GM12878 (cell line): ENCODE results near the gene CD180. TPM values are rescaled to one million over a fixed set of nuclear protein-coding genes. Genes with fewer than 3 reads are reported as not detected.

Experiments used
- ATAC-seq: fragments of 200-7000 bp; cut with Tn5 transposase; 3 replicates; pipeline ENCODE4 v1.9.1; 2020; ENCODE audit warnings: mild to moderate bottlenecking, moderate library complexity
- BruUV-seq: library from RNA; stranded (reverse); fragments of 400-500 nt; replicated peaks from 2 replicates; lab custom pipeline; 2021; lab: Mats Ljungman, UMichigan
- CTCF ChIA-PET: fragments of 300-600 bp; sonication (Branson Sonifier 250); formaldehyde crosslinking; extraction: SDS; loops from one replicate; lab custom pipeline; 2021; ENCODE audit warnings: inconsistent platforms; lab: Yijun Ruan, JAX
- POLR2A ChIA-PET: fragments of 350-600 bp; formaldehyde crosslinking; extraction: SDS; loops from one replicate; lab custom pipeline; 2021; ENCODE audit warnings: inconsistent platforms; lab: Charles Lee
- RAD21 ChIA-PET: fragments of 300-600 bp; sonication (Branson Sonifier 250); formaldehyde crosslinking; loops from one replicate; lab custom pipeline; 2023; ENCODE audit warnings: antibody characterized with exemption; ENCODE audit not compliant: unreplicated experiment; lab: Charles Lee
- SMC1A ChIA-PET: fragments of 300-600 bp; sonication (Branson Sonifier 250); formaldehyde crosslinking; loops from one replicate; lab custom pipeline; 2023; ENCODE audit not compliant: unreplicated experiment, uncharacterized antibody; lab: Charles Lee
- DNase-seq: peaks from one replicate; pipeline ENCODE4 v3.0.0-alpha.2; 2011; ENCODE audit warnings: low read depth, low spot score
- FAIRE-seq: peaks from 3 replicates; lab custom pipeline; 2011; peaks lifted over from hg19 to GRCh38; lab: Jason Lieb, UNC
- H2AFZ ChIP-seq: 2 replicates; pipeline ENCODE4 v1.6.0; 2011; ENCODE audit warnings: low read depth, low read length, control low read depth; ENCODE audit not compliant: control insufficient read depth
- H3K27ac ChIP-seq: 2 replicates; pipeline ENCODE4 v1.5.1; 2011; ENCODE audit warnings: control low read depth; ENCODE audit not compliant: control insufficient read depth, insufficient read depth
- H3K27me3 ChIP-seq, 2 experiments: replicated peaks in 1 of 2; 2 replicates each; pipeline versions ENCODE4 v1.6.0 to v1.6.1; 2011; ENCODE audit warnings: low read length in 1 of 2; ENCODE audit not compliant: control insufficient read depth in 2 of 2, insufficient read depth in 2 of 2
- H3K36me3 ChIP-seq, 2 experiments: 2 replicates each; pipeline ENCODE4 v1.5.1; 2011; ENCODE audit warnings: low read length in 1 of 2; ENCODE audit not compliant: control insufficient read depth in 2 of 2, insufficient read depth in 2 of 2
- H3K4me1 ChIP-seq: 2 replicates; pipeline ENCODE4 v1.6.1; 2011; ENCODE audit warnings: mild to moderate bottlenecking, low read length, moderate library complexity, mixed read lengths; ENCODE audit not compliant: control insufficient read depth, insufficient read depth
- H3K4me2 ChIP-seq: 2 replicates; pipeline ENCODE4 v1.6.0; 2011; ENCODE audit warnings: control low read depth; ENCODE audit not compliant: control insufficient read depth, insufficient read depth
- H3K4me3 ChIP-seq: fragments of 200-600 bp; sonication (generic); 2 replicates; pipeline ENCODE4 v1.5.1; 2016
- H3K79me2 ChIP-seq: 2 replicates; pipeline ENCODE4 v1.6.0; 2011; ENCODE audit warnings: low read length; ENCODE audit not compliant: control insufficient read depth, insufficient read depth
- H3K9ac ChIP-seq: 2 replicates; pipeline ENCODE4 v1.8.0; 2011; ENCODE audit warnings: low read length, control low read depth, mixed read lengths; ENCODE audit not compliant: control insufficient read depth, insufficient read depth
- H3K9me3 ChIP-seq: replicated peaks from 3 replicates; pipeline ENCODE4 v1.5.1; 2011; ENCODE audit warnings: mild to moderate bottlenecking, low read length; ENCODE audit not compliant: control insufficient read depth, insufficient read depth
- H4K20me1 ChIP-seq: 2 replicates; pipeline ENCODE4 v1.6.0; 2011; ENCODE audit not compliant: control insufficient read depth, insufficient read depth
- CREM ChIP-seq: IDR thresholded peaks from 2 replicates; pipeline ENCODE4 v1.6.1; 2014; ENCODE audit warnings: antibody characterized with exemption, low read depth
- GABPA ChIP-seq: IDR thresholded peaks from 2 replicates; pipeline ENCODE4 v1.6.1; 2014; ENCODE audit warnings: antibody characterized with exemption, low read depth, mild to moderate bottlenecking, inconsistent platforms
- IRF4 ChIP-seq: IDR thresholded peaks from 2 replicates; pipeline ENCODE4 v1.6.1; 2011; ENCODE audit warnings: low read depth, low read length
- MXI1 ChIP-seq: fragments of 150-350 bp; IDR thresholded peaks from 2 replicates; pipeline ENCODE4 v1.6.1; 2011; ENCODE audit warnings: low read depth, mild to moderate bottlenecking, inconsistent platforms, low read length, improper control_type of control experiment
- SMC3 ChIP-seq: IDR thresholded peaks from 2 replicates; pipeline ENCODE4 v1.6.1; 2011; ENCODE audit warnings: low read length, improper control_type of control experiment, borderline replicate concordance
- SP1 ChIP-seq: IDR thresholded peaks from one replicate; pipeline ENCODE4 v1.6.1; 2011; ENCODE audit warnings: low read depth, low read length
- STAT1 ChIP-seq: fragments of 450-650 bp; conservative IDR thresholded peaks from 2 replicates; pipeline ENCODE4 v1.6.1; 2014; ENCODE audit warnings: antibody characterized with exemption, mild to moderate bottlenecking
- SUPT20H ChIP-seq: IDR thresholded peaks from 2 replicates; pipeline ENCODE4 v1.6.1; 2011; ENCODE audit warnings: low read depth, mild to moderate bottlenecking, low read length, moderate library complexity, borderline replicate concordance; ENCODE audit not compliant: control insufficient read depth
- WGBS: methylation state at CpG from one replicate; pipeline ENCODE4 v1.1.6; 2016; ENCODE audit warnings: low lambda C conversion rate; ENCODE audit not compliant: insufficient replicate concordance, insufficient coverage; ENCODE audit errors: missing lambda C conversion rate; 5-methylcytosine and 5-hydroxymethylcytosine counted together
- in situ Hi-C: fragments of 300-500 bp; cut with MboI; formaldehyde crosslinking; loops from 9 replicates; pipeline ENCODE4 v1.14.3; 2018; ENCODE audit warnings: mixed read lengths
- intact Hi-C: fragments of 100-400 bp; cut with micrococcal nuclease; formaldehyde crosslinking; loops from one replicate; pipeline ENCODE4 v1.14.2; 2022; ENCODE audit not compliant: unreplicated experiment
- polyA plus RNA-seq, 11 experiments: library from polyadenylated mRNA; depleted of rRNA in 4 of 11; unstranded in 6 of 11; stranded (reverse) in 5 of 11; fragments of >200 nt; fragmentation: Nextera tagmentation in 4 of 11; fragmentation: Illumina TruSeq in 1 of 11; extraction: Ambion mirVana in 4 of 11; extraction: Trizol in 1 of 11; gene quantifications; 1 replicate in 1 of 11; 2 replicates in 10 of 11; pipeline versions ENCODE4 v1.2.1 to v1.2.3, GENCODE V29; 2011 to 2016; ENCODE audit warnings: inconsistent platforms in 2 of 11, missing spikeins in 2 of 11, low read depth in 1 of 11
- total RNA-seq, 4 experiments: library from RNA; depleted of rRNA in 3 of 4; stranded (reverse); fragments of >200 nt in 3 of 4; fragmentation: Illumina TruSeq in 1 of 4; extraction: Trizol in 1 of 4; gene quantifications; 2 replicates each; pipeline versions ENCODE4 v1.2.1 to v1.2.3, GENCODE V29; 2013 to 2021
- TF ChIP-seq, protein P1 (sequence below): IDR thresholded peaks from 2 replicates; pipeline ENCODE4 v1.6.1; 2011; ENCODE audit warnings: borderline replicate concordance, low read depth, mild to moderate bottlenecking, moderate library complexity, low read length; ENCODE audit not compliant: insufficient read depth, poor library complexity, severe bottlenecking
- TF ChIP-seq, protein P2 (sequence below): fragments of 450-650 bp; IDR thresholded peaks from 2 replicates; pipeline ENCODE4 v1.6.1; 2017; ENCODE audit warnings: mild to moderate bottlenecking, moderate library complexity
- TF ChIP-seq, protein P3 (sequence below): fragments of 450-650 bp; IDR thresholded peaks from 2 replicates; pipeline ENCODE4 v1.6.1; 2016; ENCODE audit warnings: mild to moderate bottlenecking
- TF ChIP-seq, protein P4 (sequence below): fragments of 450-650 bp; IDR thresholded peaks from 2 replicates; pipeline ENCODE4 v1.6.1; 2016; ENCODE audit warnings: mild to moderate bottlenecking, moderate library complexity, borderline replicate concordance

CD180 gene
- total and polyA plus RNA-seq, 10 of the 15 experiments (the other 5 are each of a cell fraction or from before 2014, with no cell fraction given): 0.22 to 9.7 (median 2.9) TPM

DNA sequence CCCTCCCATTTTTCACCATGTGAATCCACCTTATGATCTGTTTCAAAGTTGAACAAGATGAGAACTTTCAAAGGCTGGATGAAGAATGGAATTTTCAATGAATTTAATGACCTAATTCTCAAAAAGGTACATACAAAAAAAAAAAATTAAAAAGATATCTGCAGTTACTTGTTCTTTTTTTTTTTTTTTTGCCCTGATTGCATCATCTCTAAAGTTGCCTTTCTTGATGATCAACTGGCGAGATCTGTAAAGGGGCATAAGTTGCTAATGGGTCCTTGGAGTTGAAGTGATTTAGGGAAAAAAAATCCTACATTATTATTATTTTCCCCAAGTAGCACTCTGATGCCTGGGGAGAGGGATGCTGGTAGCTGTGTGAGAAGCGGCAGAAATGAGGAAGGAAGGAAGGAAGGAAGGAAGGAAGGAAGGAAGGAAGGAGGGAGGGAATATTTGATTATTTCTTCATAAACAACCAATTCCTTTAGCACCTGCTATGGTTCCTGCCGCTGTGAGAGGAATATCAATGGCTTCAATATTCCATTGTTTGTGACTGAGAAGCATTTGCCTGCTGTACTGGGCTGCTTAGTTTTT, 48.8 kb upstream of the CD180 start:
- intact Hi-C loops: no loop called here
- ChIA-PET RAD21 (interaction anchor here (0.7 to 2.1 kb wide), 9 partner anchors 24 to 1029 kb away, joined by 3 to 22 read pairs (median 3); no protein-coding TSS in a partner anchor), CTCF (interaction anchor here (0.6 to 6.1 kb wide), 21 partner anchors 10 to 1803 kb away, joined by 3 to 73 read pairs (median 4); partner anchors contain the start of gene PIK3R1), POLR2A (interaction anchor here (0.6 kb wide), 1 partner anchor 134 kb away, joined by 3 read pairs; no protein-coding TSS in a partner anchor), SMC1A (interaction anchor here (1.0 to 4.6 kb wide), 12 partner anchors 10 to 1042 kb away, joined by 3 to 55 read pairs (median 6); no protein-coding TSS in a partner anchor)
- ATAC-seq (no peak), FAIRE-seq (no peak), DNase-seq (no peak)
- no peaks in the 10 kb centered on the region for H3K36me3 ChIP-seq
- H4K20me1 ChIP-seq: no peaks in the 10 kb centered on the region
- no peak overlapping the region for H3K27ac ChIP-seq
- H3K9ac ChIP-seq: no peak overlapping the region
- no peak overlapping the region for H3K4me2 ChIP-seq
- no TSS peak for BruUV-seq
- in situ Hi-C loops: loop anchor here (5.0 to 25.0 kb wide), 3 partner anchors 1007 to 1742 kb away; no protein-coding TSS in a partner anchor
- no peak overlapping the region for H2AFZ ChIP-seq
- H3K4me3 ChIP-seq: no peak overlapping the region
- no peaks in the 10 kb centered on the region for H3K27me3 ChIP-seq
- H3K9me3 ChIP-seq: no peaks in the 10 kb centered on the region
- H3K79me2 ChIP-seq: no peaks in the 10 kb centered on the region
- 50% methylated on average over 3 of the region's 3 CpGs for WGBS
- no peaks in the 10 kb centered on the region for H3K4me1 ChIP-seq
- TF ChIP-seq, protein P1, sequence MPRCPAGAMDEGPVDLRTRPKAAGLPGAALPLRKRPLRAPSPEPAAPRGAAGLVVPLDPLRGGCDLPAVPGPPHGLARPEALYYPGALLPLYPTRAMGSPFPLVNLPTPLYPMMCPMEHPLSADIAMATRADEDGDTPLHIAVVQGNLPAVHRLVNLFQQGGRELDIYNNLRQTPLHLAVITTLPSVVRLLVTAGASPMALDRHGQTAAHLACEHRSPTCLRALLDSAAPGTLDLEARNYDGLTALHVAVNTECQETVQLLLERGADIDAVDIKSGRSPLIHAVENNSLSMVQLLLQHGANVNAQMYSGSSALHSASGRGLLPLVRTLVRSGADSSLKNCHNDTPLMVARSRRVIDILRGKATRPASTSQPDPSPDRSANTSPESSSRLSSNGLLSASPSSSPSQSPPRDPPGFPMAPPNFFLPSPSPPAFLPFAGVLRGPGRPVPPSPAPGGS: no peak
- TF ChIP-seq, protein P2, sequence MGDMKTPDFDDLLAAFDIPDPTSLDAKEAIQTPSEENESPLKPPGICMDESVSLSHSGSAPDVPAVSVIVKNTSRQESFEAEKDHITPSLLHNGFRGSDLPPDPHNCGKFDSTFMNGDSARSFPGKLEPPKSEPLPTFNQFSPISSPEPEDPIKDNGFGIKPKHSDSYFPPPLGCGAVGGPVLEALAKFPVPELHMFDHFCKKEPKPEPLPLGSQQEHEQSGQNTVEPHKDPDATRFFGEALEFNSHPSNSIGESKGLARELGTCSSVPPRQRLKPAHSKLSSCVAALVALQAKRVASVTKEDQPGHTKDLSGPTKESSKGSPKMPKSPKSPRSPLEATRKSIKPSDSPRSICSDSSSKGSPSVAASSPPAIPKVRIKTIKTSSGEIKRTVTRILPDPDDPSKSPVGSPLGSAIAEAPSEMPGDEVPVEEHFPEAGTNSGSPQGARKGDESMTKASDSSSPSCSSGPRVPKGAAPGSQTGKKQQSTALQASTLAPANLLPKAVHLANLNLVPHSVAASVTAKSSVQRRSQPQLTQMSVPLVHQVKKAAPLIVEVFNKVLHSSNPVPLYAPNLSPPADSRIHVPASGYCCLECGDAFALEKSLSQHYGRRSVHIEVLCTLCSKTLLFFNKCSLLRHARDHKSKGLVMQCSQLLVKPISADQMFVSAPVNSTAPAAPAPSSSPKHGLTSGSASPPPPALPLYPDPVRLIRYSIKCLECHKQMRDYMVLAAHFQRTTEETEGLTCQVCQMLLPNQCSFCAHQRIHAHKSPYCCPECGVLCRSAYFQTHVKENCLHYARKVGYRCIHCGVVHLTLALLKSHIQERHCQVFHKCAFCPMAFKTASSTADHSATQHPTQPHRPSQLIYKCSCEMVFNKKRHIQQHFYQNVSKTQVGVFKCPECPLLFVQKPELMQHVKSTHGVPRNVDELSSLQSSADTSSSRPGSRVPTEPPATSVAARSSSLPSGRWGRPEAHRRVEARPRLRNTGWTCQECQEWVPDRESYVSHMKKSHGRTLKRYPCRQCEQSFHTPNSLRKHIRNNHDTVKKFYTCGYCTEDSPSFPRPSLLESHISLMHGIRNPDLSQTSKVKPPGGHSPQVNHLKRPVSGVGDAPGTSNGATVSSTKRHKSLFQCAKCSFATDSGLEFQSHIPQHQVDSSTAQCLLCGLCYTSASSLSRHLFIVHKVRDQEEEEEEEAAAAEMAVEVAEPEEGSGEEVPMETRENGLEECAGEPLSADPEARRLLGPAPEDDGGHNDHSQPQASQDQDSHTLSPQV: no peak
- TF ChIP-seq MXI1: no peak
- TF ChIP-seq IRF4: no peak
- TF ChIP-seq, protein P3, sequence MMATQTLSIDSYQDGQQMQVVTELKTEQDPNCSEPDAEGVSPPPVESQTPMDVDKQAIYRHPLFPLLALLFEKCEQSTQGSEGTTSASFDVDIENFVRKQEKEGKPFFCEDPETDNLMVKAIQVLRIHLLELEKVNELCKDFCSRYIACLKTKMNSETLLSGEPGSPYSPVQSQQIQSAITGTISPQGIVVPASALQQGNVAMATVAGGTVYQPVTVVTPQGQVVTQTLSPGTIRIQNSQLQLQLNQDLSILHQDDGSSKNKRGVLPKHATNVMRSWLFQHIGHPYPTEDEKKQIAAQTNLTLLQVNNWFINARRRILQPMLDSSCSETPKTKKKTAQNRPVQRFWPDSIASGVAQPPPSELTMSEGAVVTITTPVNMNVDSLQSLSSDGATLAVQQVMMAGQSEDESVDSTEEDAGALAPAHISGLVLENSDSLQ: no peak
- TF ChIP-seq SP1: no peak
- no peak for TF ChIP-seq SMC3
- TF ChIP-seq CREM: no peak
- no peak for TF ChIP-seq STAT1
- TF ChIP-seq SUPT20H: no peak
- TF ChIP-seq GABPA: no peak
- TF ChIP-seq, protein P4, sequence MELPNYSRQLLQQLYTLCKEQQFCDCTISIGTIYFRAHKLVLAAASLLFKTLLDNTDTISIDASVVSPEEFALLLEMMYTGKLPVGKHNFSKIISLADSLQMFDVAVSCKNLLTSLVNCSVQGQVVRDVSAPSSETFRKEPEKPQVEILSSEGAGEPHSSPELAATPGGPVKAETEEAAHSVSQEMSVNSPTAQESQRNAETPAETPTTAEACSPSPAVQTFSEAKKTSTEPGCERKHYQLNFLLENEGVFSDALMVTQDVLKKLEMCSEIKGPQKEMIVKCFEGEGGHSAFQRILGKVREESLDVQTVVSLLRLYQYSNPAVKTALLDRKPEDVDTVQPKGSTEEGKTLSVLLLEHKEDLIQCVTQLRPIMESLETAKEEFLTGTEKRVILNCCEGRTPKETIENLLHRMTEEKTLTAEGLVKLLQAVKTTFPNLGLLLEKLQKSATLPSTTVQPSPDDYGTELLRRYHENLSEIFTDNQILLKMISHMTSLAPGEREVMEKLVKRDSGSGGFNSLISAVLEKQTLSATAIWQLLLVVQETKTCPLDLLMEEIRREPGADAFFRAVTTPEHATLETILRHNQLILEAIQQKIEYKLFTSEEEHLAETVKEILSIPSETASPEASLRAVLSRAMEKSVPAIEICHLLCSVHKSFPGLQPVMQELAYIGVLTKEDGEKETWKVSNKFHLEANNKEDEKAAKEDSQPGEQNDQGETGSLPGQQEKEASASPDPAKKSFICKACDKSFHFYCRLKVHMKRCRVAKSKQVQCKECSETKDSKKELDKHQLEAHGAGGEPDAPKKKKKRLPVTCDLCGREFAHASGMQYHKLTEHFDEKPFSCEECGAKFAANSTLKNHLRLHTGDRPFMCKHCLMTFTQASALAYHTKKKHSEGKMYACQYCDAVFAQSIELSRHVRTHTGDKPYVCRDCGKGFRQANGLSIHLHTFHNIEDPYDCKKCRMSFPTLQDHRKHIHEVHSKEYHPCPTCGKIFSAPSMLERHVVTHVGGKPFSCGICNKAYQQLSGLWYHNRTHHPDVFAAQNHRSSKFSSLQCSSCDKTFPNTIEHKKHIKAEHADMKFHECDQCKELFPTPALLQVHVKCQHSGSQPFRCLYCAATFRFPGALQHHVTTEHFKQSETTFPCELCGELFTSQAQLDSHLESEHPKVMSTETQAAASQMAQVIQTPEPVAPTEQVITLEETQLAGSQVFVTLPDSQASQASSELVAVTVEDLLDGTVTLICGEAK: no peak
